ENCODE results near the gene CEP57. TPM values are rescaled to one million over a fixed set of nuclear protein-coding genes. Genes with fewer than 3 reads are reported as not detected.
"Not testable (repeated sequence)": the region's sequence is repeated elsewhere in the genome, so short reads cannot be mapped to it uniquely, and the experiment has no call there.

Gene CEP57
- polyA plus RNA-seq, 1 donor from 2014 or later, result 47.4 TPM

DNA sequence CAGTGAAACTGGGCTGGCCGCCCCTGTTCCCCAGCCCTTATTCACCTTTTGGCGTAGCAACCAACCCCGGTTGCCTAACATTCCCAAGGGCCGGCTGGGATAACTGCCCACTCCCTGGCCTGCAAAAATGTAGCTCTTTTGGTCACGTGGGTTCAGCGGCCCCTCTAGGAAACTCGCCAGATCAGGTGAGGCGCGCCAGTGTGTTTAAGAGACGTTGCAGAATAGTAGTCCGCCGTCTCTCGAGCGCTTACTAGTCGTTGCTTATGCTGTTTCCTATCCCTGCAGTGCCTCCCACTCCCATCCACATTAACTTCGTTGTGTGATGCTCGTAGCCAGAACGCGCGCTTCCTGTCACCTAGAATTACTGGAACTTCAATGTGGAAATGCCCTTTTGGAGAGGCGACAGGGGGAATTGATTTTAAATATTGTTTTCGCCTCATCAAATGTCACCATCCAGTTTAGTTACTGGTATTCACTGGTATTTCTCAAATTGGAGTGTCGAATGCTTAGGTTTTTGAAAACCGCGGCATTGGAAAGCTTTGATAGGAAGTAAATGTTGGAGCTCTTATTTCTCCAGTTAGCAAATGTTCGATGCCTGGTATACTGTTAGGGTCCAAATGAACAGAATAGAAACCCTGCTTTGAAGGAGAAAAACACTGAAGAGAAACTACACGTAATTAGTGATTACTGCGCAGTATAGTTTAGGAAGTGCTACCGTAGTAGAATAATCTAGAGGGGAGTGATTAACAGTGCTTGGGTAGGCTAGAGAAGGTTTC is 823 bp downstream of the CEP57 start:
- no peaks in the 10 kb centered on the region for H3K27me3 Mint-ChIP-seq
- no peaks in the 10 kb centered on the region for H3K9me3 Mint-ChIP-seq
- peaks cover 31 to 37% (median 37%) of the 10 kb centered on the region in 3 donors for H3K4me1 Mint-ChIP-seq
- H3K36me3 Mint-ChIP-seq, result peaks cover 3% of the 10 kb centered on the region
- peak overlapping the region; percentile 99 to 100 (median 100) for H3K4me3 Mint-ChIP-seq
- peak overlapping the region; percentile 100 for H3K27ac Mint-ChIP-seq

DNA sequence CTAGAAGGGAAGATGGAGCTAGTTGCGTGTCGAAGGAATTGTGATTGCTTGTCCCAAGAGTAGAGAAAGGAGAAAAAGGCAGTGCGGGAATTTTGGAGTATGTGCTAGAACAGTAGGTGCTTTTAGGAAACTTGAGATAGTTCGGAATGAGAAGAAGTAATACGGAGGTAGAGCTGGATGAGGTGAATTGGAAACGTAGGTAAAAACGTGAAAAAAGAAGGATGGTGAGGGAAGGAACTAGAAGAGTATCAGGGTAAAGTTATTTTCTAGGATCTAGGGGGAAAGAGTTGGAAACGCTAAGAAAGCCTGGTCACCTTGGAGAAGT is 1.4 kb downstream of the CEP57 start:
- peaks cover 3% of the 10 kb centered on the region for H3K36me3 Mint-ChIP-seq
- H3K27ac Mint-ChIP-seq, result peak overlapping the region in 1 of 3 donors; percentile 100
- peak overlapping the region; percentile 99 to 100 (median 100) for H3K4me3 Mint-ChIP-seq
- H3K27me3 Mint-ChIP-seq, result no peaks in the 10 kb centered on the region
- H3K4me1 Mint-ChIP-seq, result peaks cover 31 to 37% (median 37%) of the 10 kb centered on the region in 3 donors
- H3K9me3 Mint-ChIP-seq, result no peaks in the 10 kb centered on the region

DNA sequence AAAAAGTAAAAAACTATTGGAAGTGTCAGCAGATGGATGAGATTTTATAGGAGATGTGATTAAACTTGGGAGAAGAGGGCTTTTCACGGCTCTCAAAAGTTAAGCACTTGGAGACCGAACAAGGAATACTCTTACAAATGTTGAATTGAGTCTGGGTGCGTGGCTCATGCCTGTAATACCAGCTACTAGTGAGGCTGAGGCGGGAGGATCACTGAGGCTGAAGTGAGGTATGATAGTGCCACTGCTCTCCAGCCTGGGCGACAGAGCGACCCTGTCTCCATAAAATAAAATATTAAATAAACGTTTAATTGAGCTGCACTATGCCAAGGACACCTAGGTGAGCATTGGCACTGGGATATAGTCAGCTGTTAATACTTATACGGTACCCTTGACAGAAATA is 1.9 kb downstream of the CEP57 start:
- H3K27ac Mint-ChIP-seq, result peak overlapping the region in 1 of 3 donors; percentile 100
- no peaks in the 10 kb centered on the region for H3K27me3 Mint-ChIP-seq
- H3K9me3 Mint-ChIP-seq, result no peaks in the 10 kb centered on the region
- H3K4me3 Mint-ChIP-seq, result peak overlapping the region in 2 of 4 donors; percentile 99 to 100
- peaks cover 31 to 37% (median 37%) of the 10 kb centered on the region in 3 donors for H3K4me1 Mint-ChIP-seq
- H3K36me3 Mint-ChIP-seq, result peaks cover 3% of the 10 kb centered on the region

DNA sequence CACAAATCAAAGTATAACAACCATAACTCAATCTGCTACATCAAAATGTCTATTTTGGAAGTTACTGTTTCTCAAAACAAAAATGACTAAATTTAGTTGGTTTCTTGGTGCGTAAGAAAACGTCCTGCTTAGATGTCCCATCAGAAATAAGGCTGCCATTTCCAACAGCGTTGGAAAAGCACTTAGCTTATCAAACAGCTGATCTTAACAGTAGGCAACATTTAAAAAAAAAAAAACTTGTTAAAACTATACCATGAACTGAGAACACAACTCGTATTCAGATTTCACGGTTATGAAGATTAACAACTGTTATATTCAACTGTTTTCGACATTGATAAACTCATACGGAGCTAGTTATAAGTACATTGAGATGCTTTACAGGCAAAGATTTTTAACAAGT is 2.4 kb downstream of the CEP57 start:
- no peaks in the 10 kb centered on the region for H3K27me3 Mint-ChIP-seq
- H3K4me3 Mint-ChIP-seq, result peak overlapping the region in 1 of 4 donors; percentile 64
- no peaks in the 10 kb centered on the region for H3K9me3 Mint-ChIP-seq
- H3K36me3 Mint-ChIP-seq, result peaks cover 3% of the 10 kb centered on the region
- H3K4me1 Mint-ChIP-seq, result peaks cover 31 to 39% (median 37%) of the 10 kb centered on the region in 3 donors
- H3K27ac Mint-ChIP-seq, result no peak overlapping the region

DNA sequence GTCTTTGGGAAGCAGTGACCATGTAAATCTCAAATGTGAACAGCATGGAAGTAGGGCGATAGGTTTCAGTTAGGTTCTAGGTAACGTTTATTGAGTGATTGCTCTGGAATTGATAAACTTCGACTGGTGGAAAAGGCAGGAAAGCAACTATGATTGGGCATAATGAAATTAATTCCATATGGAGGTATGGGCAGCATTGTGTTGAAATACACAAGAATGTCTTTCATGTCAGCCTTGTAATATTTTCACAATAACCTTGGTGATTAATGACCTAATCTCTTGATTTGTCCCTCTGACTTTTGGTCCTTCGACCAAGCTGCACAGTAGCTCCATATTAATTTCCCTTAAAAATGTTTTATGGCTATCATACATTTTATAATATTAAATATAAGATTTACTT is 2.8 kb downstream of the CEP57 start:
- H3K4me3 Mint-ChIP-seq, result peak overlapping the region in 1 of 4 donors; percentile 64
- H3K27ac Mint-ChIP-seq, result no peak overlapping the region
- H3K4me1 Mint-ChIP-seq, result peaks cover 26 to 36% (median 33%) of the 10 kb centered on the region in 3 donors

DNA sequence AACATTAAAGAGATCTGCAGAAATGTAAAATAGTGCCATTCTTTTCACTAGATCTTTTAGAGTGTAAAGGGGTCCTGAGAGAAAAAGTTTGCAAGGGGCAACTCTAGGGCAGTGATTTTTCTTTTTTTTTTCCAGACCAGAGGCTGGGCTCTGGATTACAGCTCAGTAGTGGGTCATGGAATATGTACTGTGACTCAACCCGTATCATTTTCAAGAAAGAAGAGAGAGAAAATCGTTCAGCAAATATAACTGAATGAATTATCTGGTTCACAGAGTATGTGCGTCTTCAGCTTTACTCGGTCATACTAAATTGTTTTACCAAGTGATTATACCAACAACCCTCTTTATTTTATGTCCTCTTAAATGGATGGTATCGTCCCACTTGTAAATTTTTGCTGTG is 3.8 kb downstream of the CEP57 start:
- H3K27ac Mint-ChIP-seq, result peak overlapping the region in 1 of 3 donors; percentile 6
- peak overlapping the region in 1 of 4 donors; percentile 67 for H3K4me3 Mint-ChIP-seq
- no peaks in the 10 kb centered on the region for H3K9me3 Mint-ChIP-seq
- peaks cover 22 to 37% (median 31%) of the 10 kb centered on the region in 3 donors for H3K4me1 Mint-ChIP-seq
- no peaks in the 10 kb centered on the region for H3K27me3 Mint-ChIP-seq
- no peaks in the 10 kb centered on the region for H3K36me3 Mint-ChIP-seq

More for the DNA sequence above, 2.8 kb downstream of the CEP57 start:
- Mint-ChIP-seq H3K9me3 (no peaks in the 10 kb centered on the region), H3K27me3 (no peaks in the 10 kb centered on the region), H3K36me3 (no peaks in the 10 kb centered on the region)

DNA sequence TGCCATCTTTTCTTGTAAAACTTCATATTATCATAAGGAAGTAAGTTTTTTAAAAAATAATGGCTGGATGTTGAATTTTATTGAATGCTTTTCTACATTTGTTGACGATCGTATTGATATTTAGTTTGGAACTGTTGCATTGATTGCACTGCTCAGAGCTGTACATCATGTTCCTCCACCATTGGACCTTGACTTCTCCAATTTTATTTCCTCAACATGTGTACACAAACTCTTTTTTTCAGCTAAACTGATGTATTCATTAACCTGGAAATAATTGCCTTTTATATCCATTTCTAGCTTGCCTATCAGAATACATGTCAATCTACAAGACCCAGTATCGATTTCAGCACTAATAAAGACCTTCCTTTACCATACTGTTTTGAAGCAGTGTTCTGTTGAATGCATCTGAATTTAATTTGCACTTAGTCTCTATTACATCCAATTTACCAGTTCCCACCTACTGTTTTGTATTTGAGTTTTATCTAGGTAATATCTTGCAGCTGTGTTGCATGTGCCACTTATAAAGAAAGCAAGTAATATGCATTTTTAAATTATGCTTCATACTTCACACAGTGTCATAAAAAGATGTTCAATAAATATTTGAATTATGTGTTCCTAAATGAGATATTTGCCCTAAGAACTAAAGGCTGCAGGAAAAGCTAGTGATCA is 5.5 kb downstream of the CEP57 start:
- Mint-ChIP-seq H3K4me1 (peaks cover 23 to 39% (median 29%) of the 10 kb centered on the region in 3 donors), H3K27me3 (no peaks in the 10 kb centered on the region), H3K36me3 (peaks cover 2% of the 10 kb centered on the region), H3K9me3 (no peaks in the 10 kb centered on the region), H3K27ac (no peak overlapping the region), H3K4me3 (no peak overlapping the region)

DNA sequence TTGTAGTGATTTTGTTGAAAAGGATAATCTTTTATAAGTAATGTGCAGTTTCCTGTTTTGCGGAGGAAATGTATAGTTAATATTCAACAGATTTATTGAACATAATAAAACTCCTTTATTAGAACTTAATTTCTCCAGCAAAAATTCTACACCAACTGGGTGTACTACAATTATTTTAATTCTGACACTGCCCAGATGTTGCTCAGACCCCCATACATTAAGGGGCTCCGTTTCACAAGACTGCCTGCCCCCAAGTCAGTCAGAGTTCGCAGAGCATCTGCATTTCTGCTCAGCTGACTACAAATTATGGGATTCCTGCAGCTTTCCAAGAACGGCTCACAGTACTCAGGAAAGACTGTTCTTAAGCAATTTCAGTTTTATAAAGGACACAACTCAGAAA is 6.2 kb downstream of the CEP57 start:
- H3K27me3 Mint-ChIP-seq, result no peaks in the 10 kb centered on the region
- H3K36me3 Mint-ChIP-seq, result peaks cover 2% of the 10 kb centered on the region
- no peak overlapping the region for H3K4me3 Mint-ChIP-seq
- H3K9me3 Mint-ChIP-seq, result no peaks in the 10 kb centered on the region
- peaks cover 19 to 36% (median 27%) of the 10 kb centered on the region in 3 donors for H3K4me1 Mint-ChIP-seq
- H3K27ac Mint-ChIP-seq, result no peak overlapping the region

DNA sequence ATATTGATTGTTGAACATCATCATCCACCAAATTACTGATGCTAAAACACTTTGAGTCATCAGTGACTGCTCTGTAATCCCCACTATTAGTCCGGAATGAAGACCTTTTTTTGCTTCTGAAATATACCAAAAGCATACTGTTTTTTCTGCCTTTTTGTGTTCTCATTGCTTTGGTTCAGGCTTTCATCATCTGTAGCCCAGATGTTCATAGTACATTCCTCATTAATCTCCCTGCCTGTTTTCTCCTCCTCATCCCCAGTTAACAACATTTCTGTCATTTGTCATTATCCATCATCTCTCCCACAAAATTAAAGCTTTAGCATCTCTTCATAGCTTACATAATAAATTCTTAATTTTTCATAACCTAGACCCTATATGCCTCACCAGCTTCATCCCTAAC is 9.2 kb downstream of the CEP57 start:
- H3K4me3 Mint-ChIP-seq, result no peak overlapping the region
- H3K36me3 Mint-ChIP-seq, result peaks cover 2% of the 10 kb centered on the region
- no peaks in the 10 kb centered on the region for H3K9me3 Mint-ChIP-seq
- peaks cover 9 to 14% (median 12%) of the 10 kb centered on the region in 3 donors for H3K4me1 Mint-ChIP-seq
- no peaks in the 10 kb centered on the region for H3K27me3 Mint-ChIP-seq
- no peak overlapping the region for H3K27ac Mint-ChIP-seq

DNA sequence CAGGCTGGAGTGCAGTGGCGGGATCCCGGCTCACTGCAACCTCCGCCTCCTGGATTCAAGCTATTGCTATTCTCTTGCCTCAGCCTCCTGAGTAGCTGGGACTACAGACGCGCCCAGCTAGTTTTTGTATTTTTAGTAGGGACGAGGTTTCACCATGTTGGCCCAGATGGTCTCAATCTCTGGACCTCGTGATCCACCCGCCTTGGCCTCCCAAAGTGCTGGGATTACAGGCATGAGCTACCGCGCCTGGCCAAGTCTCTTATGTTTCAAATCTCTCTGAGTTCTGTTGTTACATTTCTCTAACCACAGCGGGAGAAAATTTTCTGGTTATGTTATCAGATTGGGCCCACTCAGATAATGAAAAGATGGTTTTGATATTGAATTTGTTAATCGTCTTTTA is 10.1 kb downstream of the CEP57 start:
- Mint-ChIP-seq H3K27ac (no peak overlapping the region), H3K4me3 (no peak overlapping the region), H3K4me1 (peaks cover 9 to 12% (median 10%) of the 10 kb centered on the region in 3 donors), H3K36me3 (peaks cover 2% of the 10 kb centered on the region), H3K27me3 (no peaks in the 10 kb centered on the region), H3K9me3 (no peaks in the 10 kb centered on the region)

DNA sequence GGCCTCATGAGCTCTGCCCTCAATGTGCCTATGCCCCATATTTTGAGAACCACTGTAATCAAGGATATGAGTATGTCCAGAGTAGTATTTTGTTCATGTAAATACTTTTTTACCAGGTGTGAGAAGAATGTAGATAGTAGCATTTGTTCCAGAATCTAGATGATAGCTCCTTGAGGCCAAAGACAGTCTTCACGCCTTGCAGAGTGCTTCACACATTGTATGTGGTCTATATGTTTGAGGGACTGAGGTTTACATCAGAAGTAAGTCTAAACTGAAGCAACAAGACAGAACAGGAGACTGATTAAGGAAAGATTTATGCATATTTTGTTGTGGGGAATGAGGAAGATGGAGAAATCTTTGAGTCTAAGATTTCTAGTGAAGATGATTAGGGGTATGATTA is 12.5 kb downstream of the CEP57 start:
- no peak overlapping the region for H3K4me3 Mint-ChIP-seq
- H3K27me3 Mint-ChIP-seq, result no peaks in the 10 kb centered on the region
- H3K9me3 Mint-ChIP-seq, result no peaks in the 10 kb centered on the region
- no peak overlapping the region for H3K27ac Mint-ChIP-seq
- H3K4me1 Mint-ChIP-seq, result peaks cover 4 to 8% (median 5%) of the 10 kb centered on the region in 3 donors
- peaks cover 4% of the 10 kb centered on the region for H3K36me3 Mint-ChIP-seq

DNA sequence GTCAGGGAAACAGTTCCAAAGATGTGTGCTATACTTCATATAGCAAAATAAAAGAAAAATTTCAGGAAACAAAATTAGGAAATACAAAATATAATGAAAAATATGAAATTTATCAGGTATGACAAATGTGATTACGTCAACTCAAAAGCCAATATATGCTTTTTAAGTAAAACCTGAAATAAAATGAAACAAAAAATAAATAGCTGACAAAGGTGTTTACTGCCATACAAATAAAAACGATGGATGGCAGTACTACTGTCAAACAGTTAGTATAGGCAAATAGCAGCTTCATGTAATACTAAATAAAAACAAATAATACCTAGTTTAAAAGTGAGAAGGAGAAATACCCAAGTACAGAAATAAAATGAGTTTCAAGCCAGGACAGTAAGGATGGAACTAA is 13.7 kb downstream of the CEP57 start:
- Mint-ChIP-seq H3K36me3 (peaks cover 4% of the 10 kb centered on the region), H3K4me1 (peaks cover 2 to 8% (median 3%) of the 10 kb centered on the region in 3 donors), H3K27ac (no peak overlapping the region), H3K4me3 (no peak overlapping the region), H3K27me3 (no peaks in the 10 kb centered on the region), H3K9me3 (no peaks in the 10 kb centered on the region)

DNA sequence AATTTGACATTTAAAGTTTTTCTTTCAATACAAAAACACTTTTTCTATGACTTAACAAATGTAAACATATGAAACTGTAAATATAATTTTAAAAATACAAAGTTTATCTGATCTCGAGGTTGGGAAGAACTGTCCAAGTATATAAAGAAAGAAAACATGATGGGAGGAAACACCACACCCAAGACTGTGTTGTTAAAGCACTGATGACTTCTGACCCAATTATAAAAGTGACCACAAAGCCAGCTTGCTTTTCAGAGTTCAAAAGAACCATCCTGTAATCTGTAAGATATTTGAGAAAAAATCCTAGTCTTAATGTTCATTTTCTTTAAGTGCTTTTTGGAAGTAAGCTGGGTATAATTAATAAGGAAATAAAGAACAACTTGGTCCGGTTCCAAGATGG is 15.6 kb downstream of the CEP57 start:
- H3K27me3 Mint-ChIP-seq, result no peaks in the 10 kb centered on the region
- peaks cover 1% of the 10 kb centered on the region for H3K36me3 Mint-ChIP-seq
- H3K4me3 Mint-ChIP-seq, result no peak overlapping the region
- peaks cover 0 to 2% (median 0%) of the 10 kb centered on the region in 3 donors for H3K9me3 Mint-ChIP-seq
- H3K27ac Mint-ChIP-seq, result no peak overlapping the region
- H3K4me1 Mint-ChIP-seq, result peaks cover 0 to 3% (median 0%) of the 10 kb centered on the region in 3 donors

DNA sequence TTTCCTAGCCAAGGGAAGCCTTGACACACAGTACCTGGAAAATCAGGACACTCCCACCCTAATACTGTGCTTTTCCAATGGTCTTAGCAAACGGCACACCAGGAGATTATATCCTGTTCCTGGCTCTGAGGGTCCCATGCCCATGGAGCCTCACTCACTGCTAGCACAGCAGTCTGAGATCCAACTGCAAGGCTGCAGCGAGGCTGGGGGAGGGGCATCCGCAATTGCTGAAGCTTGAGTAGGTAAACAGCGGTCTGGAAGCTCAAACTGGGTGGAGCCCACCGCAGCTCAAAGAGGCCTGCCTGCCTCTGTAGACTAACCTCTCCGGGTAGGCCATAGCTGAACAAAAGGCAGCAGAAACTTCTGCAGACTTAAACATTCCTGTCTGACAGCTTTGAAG is 16.2 kb downstream of the CEP57 start:
- not testable (repeated sequence) for H3K27ac Mint-ChIP-seq, H3K4me1 Mint-ChIP-seq, H3K36me3 Mint-ChIP-seq, H3K9me3 Mint-ChIP-seq, H3K4me3 Mint-ChIP-seq, H3K27me3 Mint-ChIP-seq

DNA sequence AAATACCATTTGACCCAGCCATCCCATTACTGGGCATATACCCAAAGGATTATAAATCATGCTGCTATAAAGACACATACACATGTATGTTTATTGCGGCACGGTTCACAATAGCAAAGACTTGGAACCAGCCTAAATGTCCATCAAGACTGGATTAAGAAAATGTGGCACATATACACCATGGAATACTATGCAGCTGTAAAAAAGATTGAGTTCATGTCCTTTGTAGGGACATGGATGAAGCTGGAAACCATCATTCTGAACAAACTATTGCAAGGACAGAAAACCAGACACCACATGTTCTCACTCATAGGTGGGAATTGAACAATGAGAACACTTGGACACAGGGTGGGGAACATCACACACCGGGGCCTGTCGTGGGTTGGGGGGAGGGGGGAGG is 20.8 kb downstream of the CEP57 start:
- not testable (repeated sequence) for H3K9me3 Mint-ChIP-seq, H3K4me1 Mint-ChIP-seq, H3K27ac Mint-ChIP-seq, H3K36me3 Mint-ChIP-seq, H3K4me3 Mint-ChIP-seq, H3K27me3 Mint-ChIP-seq

DNA sequence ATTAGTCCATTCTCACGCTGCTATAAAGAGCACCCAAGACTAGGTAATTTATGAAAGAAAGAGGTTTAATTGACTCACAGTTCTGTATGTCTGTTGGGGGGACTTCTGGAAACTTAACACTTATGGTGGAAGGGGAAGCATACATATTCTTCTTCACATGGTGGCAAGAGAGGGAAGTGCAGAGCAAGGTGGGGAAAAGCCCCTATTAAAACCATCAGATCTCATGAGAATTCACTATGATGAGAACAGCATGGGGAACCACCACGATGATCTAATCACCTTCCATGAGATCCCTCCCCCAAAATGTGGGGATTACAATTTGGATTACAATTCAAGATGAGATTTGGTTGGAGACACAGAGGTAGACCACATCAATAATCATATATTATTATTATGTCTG is 25.7 kb downstream of the CEP57 start:
- Mint-ChIP-seq H3K4me1 (peaks cover 0 to 5% (median 1%) of the 10 kb centered on the region in 3 donors), H3K27me3 (no peaks in the 10 kb centered on the region), H3K4me3 (no peak overlapping the region), H3K27ac (peak overlapping the region in 1 of 3 donors; percentile 17), H3K9me3 (no peaks in the 10 kb centered on the region), H3K36me3 (peaks cover 7% of the 10 kb centered on the region)

All from IgD-negative memory B cell (primary cell).